ENCODE data around the gene RNGTT. TPM values are rescaled to one million over a fixed set of nuclear protein-coding genes. Genes with fewer than 3 reads are reported as not detected.

The RNGTT gene
- total RNA-seq, 1 donor from 2014 or later, result 13.4 TPM

GRCh38 chr6:88702956-88703556 lies 260.4 kb downstream of the RNGTT start:
- Mint-ChIP-seq H3K27ac (no peak overlapping the region), H3K9me3 (peaks cover 6% of the 10 kb centered on the region), H3K4me3 (no peak overlapping the region), H3K36me3 (peaks cover 8% of the 10 kb centered on the region), H3K27me3 (no peaks in the 10 kb centered on the region), H3K4me1 (ENCODE audit: unreplicated experiment) (no peaks in the 10 kb centered on the region)
- no peak for DNase-seq (ENCODE audit: extremely low spot score, unreplicated experiment)
- no peak for TF ChIP-seq CTCF (conservative IDR thresholded peaks at IDR 0.05)

GRCh38 chr6:88698661-88699060 lies 264.8 kb downstream of the RNGTT start:
- no peak overlapping the region for H3K27ac Mint-ChIP-seq
- H3K4me1 Mint-ChIP-seq (ENCODE audit: unreplicated experiment), result peaks cover 4% of the 10 kb centered on the region
- DNase-seq (ENCODE audit: extremely low spot score, unreplicated experiment), result no peak
- H3K27me3 Mint-ChIP-seq, result no peaks in the 10 kb centered on the region
- H3K9me3 Mint-ChIP-seq, result no peaks in the 10 kb centered on the region
- no peak overlapping the region for H3K4me3 Mint-ChIP-seq
- peaks cover 15% of the 10 kb centered on the region for H3K36me3 Mint-ChIP-seq
- no peak for TF ChIP-seq CTCF (conservative IDR thresholded peaks at IDR 0.05)

GRCh38 chr6:88695937-88696336 lies 267.5 kb downstream of the RNGTT start:
- DNase-seq (ENCODE audit: extremely low spot score, unreplicated experiment), result no peak

DNA sequence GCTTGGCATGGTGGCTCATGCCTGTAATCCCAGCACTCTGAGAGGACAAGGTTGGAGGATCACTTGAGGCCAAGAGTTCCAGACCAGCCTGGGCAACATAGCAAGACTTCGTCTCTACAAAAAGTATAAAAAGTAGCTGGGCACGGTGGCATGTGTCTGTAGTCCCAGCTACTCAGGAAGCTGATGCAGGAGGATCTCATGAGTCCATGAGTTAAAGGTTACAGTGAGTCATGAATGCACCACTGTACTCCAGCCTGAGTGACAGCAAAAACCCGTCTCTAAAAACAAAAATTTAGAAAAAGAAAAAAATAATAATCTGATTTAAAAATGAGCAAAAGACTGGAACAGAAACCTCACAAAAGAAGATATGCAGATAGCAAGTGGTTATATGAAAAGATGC lies 279.7 kb downstream of the RNGTT start:
- TF ChIP-seq CTCF (conservative IDR thresholded peaks at IDR 0.05), result no peak
- Mint-ChIP-seq H3K27ac (no peak overlapping the region), H3K4me1 (ENCODE audit: unreplicated experiment) (no peaks in the 10 kb centered on the region), H3K27me3 (no peaks in the 10 kb centered on the region), H3K36me3 (no peaks in the 10 kb centered on the region), H3K4me3 (no peak overlapping the region), H3K9me3 (no peaks in the 10 kb centered on the region)
- no peak for DNase-seq (ENCODE audit: extremely low spot score, unreplicated experiment)

More at GRCh38 chr6:88695937-88696336, 267.5 kb downstream of the RNGTT start:
- no peak for TF ChIP-seq CTCF (conservative IDR thresholded peaks at IDR 0.05)
- Mint-ChIP-seq H3K27me3 (no peaks in the 10 kb centered on the region), H3K36me3 (peaks cover 12% of the 10 kb centered on the region), H3K27ac (no peak overlapping the region), H3K4me1 (ENCODE audit: unreplicated experiment) (peaks cover 4% of the 10 kb centered on the region), H3K4me3 (no peak overlapping the region), H3K9me3 (no peaks in the 10 kb centered on the region)

GRCh38 chr6:88680654-88681053 lies 282.8 kb downstream of the RNGTT start:
- H3K4me1 Mint-ChIP-seq (ENCODE audit: unreplicated experiment), result no peaks in the 10 kb centered on the region
- H3K27ac Mint-ChIP-seq, result no peak overlapping the region
- H3K27me3 Mint-ChIP-seq, result no peaks in the 10 kb centered on the region

More at GRCh38 chr6:88680654-88681053, 282.8 kb downstream of the RNGTT start:
- Mint-ChIP-seq H3K9me3 (no peaks in the 10 kb centered on the region), H3K36me3 (peaks cover 4% of the 10 kb centered on the region), H3K4me3 (no peak overlapping the region)
- TF ChIP-seq CTCF (conservative IDR thresholded peaks at IDR 0.05), result no peak
- DNase-seq (ENCODE audit: extremely low spot score, unreplicated experiment), result no peak

All from type B pancreatic cell (in vitro differentiated cells).